Camera-type eye (tissue), 1 donor: Measurements from ENCODE around the gene EGFL6. TPM values are rescaled to one million over a fixed set of nuclear protein-coding genes. Genes with fewer than 3 reads are reported as not detected.

Source experiments
- total RNA-seq: library from RNA; depleted of rRNA; stranded (reverse); fragments of >200 nt; gene quantifications from one replicate; pipeline ENCODE4 v1.2.3, GENCODE V29; 2014

The EGFL6 gene, protein sequence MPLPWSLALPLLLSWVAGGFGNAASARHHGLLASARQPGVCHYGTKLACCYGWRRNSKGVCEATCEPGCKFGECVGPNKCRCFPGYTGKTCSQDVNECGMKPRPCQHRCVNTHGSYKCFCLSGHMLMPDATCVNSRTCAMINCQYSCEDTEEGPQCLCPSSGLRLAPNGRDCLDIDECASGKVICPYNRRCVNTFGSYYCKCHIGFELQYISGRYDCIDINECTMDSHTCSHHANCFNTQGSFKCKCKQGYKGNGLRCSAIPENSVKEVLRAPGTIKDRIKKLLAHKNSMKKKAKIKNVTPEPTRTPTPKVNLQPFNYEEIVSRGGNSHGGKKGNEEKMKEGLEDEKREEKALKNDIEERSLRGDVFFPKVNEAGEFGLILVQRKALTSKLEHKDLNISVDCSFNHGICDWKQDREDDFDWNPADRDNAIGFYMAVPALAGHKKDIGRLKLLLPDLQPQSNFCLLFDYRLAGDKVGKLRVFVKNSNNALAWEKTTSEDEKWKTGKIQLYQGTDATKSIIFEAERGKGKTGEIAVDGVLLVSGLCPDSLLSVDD
- 75.3 TPM for total RNA-seq

DNA sequence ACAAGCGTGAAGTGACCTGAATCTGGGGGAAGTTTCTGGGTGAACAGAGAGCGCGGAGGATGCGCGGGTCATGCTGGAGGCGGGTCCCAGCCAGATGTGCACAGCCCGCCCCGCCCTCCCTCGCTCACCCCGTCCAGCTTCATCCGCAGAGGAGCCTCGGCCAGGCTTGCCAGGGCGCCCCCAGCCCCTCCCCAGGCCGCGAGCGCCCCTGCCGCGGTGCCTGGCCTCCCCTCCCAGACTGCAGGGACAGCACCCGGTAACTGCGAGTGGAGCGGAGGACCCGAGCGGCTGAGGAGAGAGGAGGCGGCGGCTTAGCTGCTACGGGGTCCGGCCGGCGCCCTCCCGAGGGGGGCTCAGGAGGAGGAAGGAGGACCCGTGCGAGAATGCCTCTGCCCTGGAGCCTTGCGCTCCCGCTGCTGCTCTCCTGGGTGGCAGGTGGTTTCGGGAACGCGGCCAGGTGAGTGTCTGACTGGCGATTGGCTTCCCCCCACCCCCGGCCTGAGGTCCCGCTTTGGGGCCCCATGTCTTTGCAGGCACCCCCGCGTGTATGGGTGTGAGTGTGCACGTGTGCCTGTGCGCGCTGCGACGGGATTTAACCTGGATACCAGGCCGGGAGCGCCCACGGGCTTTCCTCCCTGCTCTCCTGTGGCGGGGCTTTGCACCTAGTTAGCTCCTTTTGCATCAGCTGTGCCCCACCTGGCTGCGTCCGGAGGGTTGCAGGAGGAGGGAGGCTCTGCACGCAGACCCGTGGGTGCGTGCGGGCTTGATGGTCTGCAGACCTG lies at the start of gene EGFL6:
EGFL6 (plus strand) TSS at position 123 of the 782 bp plus-strand sequence; CDS start at position 384, 261 bp downstream.

DNA sequence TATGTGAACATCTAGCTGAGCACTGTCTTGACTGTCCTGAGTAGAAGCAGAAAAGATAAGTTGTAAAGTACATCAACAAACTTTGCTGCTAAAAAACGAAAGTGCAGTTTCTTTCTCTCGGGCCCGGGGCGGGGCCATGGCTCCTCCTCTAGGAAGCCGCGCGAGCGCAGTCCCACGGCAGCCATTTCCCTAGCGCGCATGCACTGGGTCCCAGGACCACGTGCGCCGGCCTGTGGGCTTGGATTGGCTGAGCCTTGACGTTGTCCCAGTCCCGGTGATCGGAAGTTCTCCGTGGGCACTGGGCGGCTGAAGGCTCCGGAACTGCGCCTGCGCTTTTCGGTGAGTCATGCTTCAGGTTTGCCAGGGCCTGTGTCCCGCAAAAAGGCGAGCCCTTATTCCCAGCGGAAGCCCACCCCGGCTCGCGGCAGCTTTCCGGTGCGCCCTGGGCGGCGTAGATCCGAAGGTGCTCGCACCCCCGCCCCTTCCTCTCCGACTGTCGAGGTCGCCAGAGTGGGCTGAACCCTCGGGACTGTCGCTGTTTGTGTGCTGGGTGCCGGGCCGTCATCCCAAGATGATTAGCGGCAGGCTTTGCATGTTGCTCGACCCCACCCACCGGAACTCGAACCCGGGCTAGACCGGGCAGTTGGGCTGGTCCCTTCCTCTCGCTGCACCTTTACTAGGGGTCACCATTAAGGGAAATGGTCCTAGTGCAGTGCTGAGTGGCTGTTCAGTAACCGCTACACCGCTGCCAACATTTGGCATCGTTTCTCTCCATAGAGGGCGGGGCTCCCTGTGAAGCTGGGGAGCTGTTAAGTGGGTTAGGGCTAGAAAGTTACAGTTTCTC lies 83.7 kb downstream of the EGFL6 start, which contains the start of gene TCEANC:
TCEANC (plus strand) TSS at position 292 of the 844 bp plus-strand sequence. CDS start 9,368 bp downstream, outside the sequence.

Other genes starting within 250 kb of the EGFL6 start
- gene ATXN3L, start 249.5 kb upstream of the EGFL6 start, total RNA-seq, result not detected
- 10.4 TPM for gene TCEANC, start 83.5 kb downstream of the EGFL6 start, total RNA-seq
- gene RAB9A, start 119.5 kb downstream of the EGFL6 start, total RNA-seq, result 45.1 TPM
- gene TRAPPC2, start 165.0 kb downstream of the EGFL6 start, total RNA-seq, result 43.7 TPM
- 49.0 TPM for gene OFD1, start 165.1 kb downstream of the EGFL6 start, total RNA-seq
- gene GPM6B, start 247.5 kb downstream of the EGFL6 start, total RNA-seq, result 321 TPM